GM19452 (cell line): Measurements from ENCODE around the gene DNLZ.
"Not testable (repeated sequence)": the region's sequence is repeated elsewhere in the genome, so short reads cannot be mapped to it uniquely, and the experiment has no call there.

Experiments
- ATAC-seq: cut with Tn5 transposase; IDR thresholded peaks from one replicate; pipeline ENCODE4 v1.9.1; 2021; ENCODE audit not compliant: unreplicated experiment

DNLZ gene

DNA sequence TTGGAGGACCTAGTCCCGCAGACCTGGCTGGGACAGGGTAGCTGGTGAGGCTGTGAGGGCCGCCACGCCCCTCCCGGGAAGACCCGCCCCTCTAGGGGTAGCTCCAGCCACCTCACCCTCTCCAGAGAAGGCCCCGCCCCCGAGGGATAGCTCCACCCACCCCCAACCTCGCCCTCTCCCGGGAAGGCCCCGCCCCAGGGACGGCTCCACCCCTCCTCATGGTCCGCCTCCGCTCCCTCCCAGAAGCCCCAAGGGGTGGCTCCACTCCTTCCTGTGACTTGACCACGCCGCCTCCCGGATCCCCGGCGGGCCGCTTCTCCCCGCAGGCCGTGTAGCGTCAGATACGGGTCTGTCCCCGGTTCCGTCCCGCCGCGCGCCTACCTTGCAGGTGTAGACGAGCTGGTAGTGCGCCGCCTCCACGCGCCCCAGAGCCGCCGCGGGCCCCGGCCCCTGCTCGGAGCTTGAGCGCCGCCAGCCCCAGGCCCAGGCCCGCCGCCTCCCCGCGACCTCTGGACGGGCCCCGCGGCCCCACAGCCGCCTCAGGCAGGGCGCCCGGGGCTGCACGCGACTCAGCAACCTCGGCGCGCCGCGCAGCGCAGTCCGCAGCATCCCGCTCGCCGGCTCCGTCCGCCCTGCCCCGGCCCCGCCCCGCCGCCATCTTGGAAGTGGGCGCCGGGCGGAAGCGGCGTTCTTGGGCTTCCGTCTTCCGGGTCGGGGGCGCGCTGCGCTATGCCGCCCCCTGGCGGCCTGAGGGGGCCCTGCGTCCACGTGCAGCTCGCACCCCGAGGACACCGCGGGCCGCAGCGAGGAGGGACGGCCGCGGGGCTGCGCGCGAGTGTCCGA, at the start of gene DNLZ:
DNLZ (minus strand) TSS at position 639 of the 843 bp plus-strand sequence; CDS start at position 609, 30 bp downstream.
- peak; percentile 72 for ATAC-seq

DNA sequence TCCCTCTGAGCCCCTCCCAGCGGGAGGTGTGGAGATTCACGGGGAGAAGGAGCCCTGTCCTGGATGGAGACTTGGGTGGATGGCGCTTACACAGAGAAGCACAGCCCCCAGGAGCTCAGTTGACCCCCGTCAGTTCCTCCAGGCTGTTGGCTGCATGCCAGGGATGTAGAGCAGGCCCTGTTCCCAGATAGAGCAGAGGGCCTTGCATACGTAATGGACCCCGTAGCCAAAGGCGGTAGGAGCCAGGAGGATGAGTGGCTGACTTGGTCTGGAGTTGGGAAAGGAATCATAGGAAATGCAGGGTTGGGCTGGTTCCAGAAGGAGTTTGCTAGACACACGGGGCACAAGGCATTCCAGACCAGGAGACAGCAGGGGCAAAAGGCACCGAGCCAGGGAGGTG, 49.4 kb upstream of the DNLZ start:
- ATAC-seq, result no peak

DNA sequence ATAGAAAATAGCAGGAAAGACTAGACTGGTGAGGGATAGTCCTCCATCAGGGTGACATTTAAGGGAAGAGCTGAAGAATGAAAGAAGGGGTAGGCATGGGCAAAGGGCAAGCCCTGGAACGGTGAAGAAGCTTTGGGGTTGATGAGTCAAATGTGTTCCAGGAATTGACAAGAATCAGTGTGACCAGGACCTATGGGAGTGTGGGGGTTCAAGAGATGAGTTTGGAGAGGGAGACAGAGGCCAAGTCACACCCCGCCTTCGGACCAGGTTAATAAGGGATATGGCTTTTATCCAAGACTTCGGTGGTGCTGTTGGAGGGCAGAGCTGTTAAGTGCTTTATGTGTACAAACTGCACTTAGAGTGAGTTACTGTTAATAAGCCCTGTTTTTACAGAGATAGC, 47.8 kb upstream of the DNLZ start:
- ATAC-seq, result no peak

DNA sequence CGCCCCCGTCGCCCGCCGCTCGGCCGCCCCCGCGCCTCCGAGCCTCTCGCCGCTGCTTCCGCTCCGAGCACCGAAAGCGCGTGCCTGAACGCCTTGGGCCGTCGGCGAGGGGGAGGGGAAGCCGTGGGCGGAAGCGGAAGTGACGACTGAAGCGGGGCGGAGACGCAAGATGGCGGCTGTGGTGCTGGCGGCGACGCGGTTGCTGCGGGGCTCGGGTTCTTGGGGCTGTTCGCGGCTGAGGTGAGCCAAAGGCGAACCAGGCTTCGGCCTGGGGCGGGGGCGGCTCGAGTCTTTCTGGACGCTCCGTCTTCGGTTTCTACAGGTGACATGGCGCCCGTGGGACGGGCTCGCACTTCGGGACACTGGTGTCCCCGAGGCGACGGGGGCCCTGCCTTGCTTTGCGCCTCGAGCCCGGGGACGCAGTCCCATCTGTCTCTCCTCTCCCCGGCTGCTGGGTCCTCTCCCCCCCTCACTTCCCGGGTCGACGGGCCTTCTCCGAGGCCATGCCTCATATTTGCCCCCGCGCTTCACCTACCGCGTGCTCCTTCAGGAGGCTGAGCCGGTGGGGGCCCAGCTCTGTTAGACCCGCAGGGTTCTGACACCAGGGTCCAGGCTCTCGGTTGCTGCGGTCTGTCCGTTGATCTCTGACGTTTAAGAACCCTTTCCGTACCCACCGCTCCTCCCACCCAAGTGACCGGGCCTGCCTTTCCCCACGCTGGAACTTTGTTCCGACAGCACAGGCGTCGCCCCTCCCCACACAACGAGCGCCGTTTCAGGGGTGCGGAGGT, 47.1 kb upstream of the DNLZ start, which contains the start of the genes ENTR1 and PMPCA:
ENTR1 (minus strand) TSS at position 115 of the 788 bp plus-strand sequence. CDS start 217 bp downstream, outside the sequence.
PMPCA (plus strand) TSS at position 159 of the 788 bp plus-strand sequence; CDS start at position 170, 11 bp downstream.
- peak; percentile 82 for ATAC-seq

DNA sequence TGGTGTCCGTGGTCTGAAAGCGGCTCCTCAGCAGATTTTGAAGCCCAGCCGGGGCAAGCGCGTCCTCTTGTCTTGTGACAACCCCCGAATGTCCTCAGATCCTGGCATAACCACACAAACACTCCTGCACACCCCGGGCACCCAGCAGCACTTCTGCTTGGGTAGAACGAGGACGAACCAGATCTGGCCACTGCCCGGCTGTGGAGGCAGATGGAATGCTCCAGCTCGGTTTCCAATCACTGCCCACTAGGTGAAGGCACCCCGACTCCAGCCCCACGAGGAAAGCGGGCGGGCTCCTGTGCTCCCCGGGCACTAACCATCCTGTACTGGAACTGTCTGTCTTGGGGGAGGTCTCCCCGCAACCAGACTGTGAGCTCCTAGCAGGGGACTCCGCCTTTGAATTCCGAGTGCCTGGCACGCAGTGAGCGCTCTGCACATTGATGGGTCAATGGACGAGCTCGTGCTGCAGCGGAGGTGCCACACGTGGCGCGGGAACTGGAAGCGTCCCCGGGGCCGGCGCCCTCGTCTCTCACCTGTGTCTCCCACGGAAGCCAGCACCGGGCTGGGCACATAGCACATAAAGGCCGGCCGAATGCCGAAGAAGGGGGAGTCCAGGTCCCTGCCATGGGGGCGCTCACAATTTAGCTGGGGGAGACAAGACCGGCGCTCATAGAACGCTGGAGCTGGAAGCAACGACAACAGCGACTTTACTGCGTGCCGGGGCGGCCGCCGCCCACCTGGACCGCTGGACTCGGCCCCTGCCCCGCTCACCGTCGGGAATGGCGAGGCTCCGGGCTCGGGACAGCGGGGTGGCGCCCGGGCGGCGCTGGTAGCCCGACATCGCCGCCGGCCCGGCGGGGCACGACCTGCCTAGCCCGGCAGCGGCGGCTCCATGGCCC, 46.3 kb upstream of the DNLZ start:
- ATAC-seq, result peak; percentile 17

DNA sequence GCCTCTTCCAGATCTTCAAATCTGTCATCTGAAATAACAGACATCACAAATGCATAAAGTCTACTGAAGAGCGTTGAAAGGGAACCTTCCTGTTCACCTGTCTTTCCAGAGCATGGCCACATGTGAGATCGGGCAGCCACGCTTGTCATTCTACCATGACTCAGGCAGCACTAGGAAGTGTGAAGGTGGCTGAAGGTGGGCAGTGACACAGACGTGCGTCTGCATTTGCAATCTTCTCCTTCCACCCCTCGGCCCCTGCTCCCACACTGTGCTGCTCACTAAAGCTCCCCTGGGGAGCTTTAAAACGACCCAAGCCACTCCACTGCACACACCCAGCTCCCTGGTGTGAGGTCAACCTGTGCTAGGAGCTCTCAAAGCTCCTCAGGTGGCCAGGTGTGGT, 44.4 kb upstream of the DNLZ start:
- ATAC-seq, result no peak

DNA sequence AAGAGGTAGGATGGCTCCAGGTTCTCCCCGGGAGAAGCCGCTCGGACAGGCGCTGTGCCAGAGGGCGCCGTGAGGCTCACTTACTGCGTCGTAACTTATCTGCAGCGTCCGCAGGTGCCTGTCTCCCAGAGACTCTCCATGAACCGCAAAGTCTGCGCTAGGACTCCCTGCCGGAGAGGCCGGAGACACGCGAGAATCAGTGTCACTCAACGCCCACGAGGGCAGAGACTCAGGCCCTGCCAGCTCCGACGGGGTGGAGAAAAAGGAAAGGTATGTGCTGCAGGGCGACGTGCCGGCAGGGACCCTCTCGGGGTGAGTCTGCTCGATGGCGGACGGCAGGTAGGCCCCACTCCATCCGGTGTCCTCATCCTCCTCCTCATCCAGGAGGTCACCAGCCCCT, 43.5 kb upstream of the DNLZ start:
- ATAC-seq, result not testable (repeated sequence)

DNA sequence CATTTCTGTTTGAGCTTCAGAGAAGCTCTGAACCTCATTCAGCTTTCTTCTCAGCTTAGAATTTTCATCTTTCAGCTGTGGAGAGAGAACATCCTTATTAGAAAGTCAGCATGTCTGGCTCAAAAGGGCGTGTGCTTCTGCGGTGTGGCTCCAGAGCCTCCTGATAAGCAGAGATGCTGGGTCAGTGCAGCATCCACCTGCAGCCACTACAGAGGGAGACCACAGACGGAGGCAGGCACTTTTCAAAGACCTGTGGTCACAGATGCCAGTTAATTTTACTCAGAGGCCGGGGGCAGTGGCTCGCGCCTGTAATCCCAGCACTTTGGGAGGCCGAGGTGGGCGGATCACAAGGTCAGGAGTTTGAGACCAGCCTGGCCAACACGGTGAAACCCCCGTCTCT, 42.4 kb upstream of the DNLZ start:
- ATAC-seq, result not testable (repeated sequence)

DNA sequence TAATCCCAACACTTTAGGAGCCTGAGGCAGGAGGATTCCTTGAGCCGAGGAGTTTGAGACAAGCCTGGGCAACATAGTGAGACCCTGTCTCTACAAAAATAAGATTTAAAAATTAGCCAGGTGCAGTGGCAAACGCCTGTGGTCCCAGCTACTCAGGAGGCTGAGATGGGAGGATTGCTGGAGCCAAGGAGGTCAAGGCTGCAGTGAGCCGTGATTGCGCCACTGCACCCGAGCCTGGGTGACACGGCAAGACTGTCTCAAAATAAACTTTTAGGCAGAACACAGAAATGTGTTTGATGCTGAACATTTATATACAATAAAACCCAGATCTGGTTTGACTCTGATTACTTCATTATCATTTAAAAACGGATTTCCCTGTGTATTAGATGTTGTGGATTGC, 41.9 kb upstream of the DNLZ start:
- no peak for ATAC-seq

DNA sequence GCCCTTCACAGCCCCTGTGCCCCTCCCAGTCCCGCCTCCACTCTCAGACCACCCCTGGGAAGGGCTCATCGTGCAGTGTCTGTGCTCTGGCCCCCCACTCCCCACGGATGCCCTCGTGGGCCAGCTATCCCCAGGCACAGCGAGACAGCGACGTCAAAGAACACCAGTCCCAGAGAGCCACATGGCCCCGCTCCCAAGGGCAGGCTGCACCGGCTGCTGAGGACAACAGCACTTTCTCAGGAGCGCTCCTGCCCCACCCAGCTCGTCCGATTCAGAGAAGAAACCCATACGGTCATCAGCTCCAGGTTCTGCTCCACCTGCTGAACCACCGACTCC, 41.2 kb upstream of the DNLZ start:
- no peak for ATAC-seq

DNA sequence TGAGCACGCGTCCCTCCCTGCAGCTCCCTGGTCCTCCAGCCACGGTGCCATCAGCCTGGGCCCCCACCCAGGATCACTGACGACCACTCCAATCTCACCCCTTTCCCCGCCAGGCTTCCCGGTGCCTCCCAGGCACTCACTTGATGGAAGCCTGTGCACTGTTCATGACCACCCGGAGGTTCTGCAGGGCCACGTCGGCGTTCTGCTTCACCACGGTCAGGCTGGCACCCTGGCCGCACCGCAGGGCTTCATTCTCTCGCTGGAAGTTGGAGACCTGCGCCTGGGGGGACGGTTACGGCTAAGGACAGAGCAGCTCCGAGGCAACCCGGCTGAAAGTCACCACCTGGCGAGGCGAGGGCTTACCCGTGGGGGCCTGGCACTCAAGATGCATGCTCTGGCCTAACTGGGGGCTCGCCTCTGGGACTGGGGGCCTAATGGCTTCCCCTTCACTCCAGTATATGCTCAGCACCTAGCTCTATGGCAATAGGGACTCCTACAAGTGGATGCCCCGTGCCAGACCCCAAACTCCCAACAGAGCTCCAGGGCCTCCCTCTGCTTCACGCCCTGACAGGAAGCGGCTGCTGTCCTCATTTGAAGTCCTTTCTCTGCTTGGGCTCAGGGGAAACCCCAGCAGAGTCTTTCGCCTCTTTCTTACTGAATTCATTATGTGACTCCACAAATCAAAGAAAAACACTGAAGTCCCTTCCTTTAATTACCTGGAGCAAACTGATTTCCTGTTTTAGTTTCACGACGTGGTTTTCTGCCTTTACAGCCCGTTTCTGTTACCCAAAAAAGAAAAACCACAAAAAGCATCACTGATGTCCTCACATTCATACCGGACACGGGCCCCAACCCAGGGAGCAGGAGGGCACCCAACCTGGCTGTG, 40.6 kb upstream of the DNLZ start:
- no peak for ATAC-seq

DNA sequence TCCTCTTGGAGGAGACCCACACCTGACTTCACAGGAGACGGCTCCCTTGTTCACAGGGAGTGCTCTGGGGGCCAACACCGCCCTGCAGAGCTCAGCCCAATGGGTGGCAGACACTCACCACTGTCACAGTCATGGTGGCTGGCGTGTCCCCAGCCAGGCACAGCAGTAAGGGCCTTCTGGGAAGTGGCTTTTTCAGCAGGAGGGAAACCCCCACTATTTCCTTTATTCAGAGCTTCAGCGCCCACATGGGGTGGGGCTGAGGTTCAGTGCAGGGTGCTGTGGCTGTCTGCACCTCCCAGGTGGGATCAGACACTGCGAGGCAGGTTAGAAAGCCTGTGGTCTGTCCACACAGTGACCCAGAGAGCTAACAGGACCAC, 40.0 kb upstream of the DNLZ start:
- ATAC-seq, result peak; percentile 41

DNA sequence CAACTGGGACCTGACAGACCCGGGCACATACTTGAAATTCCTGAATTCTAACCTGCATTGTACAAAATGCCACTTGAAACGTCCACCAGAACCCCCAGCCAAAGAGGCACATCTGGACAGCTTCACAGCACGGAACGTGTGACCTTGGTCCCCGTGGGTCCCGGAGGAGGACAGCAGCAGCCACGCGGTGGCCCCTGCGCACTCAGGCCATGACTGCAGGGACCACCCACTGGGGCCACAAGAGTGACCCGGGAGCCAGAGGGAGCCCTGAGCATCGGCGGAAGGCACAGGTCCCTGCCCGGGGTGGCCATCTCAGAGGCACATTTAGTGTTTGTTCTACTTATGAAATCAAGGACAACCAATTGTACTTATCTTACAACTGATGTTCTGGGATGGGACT, 38.5 kb upstream of the DNLZ start:
- ATAC-seq, result no peak

DNA sequence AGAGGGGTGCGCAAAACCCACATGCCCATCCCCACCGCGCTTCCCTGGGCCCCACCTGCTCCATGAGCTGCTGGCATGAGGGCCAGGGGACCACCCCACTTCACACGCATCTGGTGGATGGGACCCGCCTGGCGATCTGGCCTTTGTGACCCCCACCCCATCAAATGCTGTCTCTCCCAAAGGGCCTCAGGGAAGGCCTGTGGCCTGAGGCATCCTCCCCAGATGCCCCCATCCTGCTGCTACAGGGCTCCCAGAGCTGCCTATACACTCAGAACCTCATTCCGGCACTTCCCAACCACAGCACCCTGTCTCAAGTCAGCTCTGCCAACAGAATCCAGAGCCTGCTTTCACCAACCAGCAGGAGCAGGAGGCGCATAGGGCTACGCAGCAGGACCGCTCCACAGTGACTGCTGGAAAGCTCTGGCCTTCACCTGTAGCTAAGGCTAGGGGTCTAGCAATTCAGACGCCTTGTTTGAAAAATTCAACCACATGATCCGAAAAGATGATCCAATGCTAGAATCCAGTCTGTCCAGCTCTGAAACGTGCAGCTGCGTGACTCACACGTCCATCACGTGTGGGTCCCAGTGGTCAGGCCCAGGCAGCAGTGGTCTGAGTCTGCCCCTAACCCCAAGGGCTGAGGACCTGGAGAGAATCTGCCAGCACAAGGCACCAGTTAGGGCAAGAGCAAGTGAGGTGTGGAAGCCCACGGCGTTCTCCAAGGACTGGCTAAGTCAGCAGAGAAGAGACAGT, 37.8 kb upstream of the DNLZ start:
- no peak for ATAC-seq

DNA sequence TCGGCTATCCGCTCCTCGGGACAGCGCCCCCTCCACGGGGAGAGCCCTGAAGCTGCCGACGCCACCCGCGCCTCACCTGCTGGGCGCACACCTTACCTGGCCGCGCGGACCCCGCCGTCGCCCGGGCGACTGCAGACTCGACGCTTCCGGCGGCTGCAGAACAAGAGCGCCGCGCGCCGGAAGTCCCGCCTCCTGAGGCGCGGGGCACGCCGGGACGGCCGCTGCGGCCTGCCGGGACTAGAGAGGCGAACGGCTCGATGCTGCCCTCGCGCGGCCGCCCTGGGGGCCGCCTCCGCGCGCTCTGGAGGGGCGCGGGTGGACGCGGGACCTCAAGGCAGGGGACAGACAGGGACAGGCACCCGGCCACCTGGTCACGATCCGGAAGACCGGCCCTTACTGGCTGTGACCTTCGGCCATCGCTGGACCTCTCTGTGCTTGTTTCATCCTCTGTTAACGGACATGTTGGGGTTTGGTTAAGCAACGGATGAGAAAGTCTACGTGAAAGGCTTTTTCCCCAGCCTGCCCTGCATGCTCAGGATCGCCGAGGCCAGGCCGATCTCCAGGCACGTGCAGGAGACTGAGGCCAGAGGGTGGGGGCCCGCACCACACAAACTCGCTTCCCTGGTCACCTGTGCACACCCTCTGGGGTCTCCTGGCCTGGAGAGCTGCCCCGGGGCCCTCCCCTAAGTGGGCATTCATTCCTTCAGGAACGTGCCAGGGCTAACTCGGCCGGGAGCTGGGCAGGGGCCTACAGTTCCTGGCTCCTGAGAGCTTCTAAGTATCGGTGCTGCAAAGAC, 36.7 kb upstream of the DNLZ start, which contains the start of gene SNAPC4:
SNAPC4 (minus strand) TSS at position 133 of the 797 bp plus-strand sequence. CDS start 1,742 bp downstream, outside the sequence.
- peak; percentile 68 for ATAC-seq

DNA sequence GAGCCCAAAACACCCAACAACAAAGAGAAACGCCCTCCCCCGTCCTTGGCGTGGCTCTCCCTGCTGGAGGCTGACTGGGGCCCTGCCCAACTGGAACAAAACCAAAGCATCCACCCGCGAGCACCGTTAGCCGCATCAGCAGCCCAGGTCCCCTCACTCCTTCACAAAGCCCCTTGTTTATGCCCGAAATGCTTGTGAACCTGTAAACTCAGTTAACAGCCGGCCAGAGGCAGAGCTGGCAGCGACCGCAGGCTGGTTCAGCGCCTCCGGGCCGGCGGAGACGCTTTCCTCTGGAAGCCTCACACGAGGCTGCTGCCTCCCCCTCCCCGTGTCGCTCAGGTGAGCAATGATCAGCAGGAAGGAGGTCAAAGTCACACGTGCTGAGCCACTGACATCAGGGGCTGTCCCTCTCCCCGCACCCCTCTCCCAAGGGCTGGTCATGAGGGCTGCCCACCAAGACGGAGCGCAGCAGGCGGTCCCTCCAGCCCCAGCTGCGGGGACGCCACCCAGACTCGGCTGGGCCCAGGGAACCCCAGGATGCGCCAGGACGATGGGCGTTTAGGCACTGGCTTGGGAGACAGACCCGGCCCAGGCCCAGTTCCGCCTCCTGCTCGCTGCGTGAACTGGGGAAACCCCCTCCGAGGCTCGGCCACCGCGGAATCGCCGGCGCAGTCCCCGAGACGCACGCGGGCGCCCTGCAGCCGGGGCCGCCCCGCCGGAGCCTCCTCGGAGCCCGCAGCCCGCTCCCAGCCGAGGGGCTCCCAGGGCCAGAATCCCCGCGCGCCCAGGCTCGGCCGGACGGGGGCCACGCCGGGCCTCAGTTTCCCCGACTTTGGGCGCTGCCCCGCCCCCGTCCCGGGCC, 35.9 kb upstream of the DNLZ start:
- ATAC-seq, result no peak

DNA sequence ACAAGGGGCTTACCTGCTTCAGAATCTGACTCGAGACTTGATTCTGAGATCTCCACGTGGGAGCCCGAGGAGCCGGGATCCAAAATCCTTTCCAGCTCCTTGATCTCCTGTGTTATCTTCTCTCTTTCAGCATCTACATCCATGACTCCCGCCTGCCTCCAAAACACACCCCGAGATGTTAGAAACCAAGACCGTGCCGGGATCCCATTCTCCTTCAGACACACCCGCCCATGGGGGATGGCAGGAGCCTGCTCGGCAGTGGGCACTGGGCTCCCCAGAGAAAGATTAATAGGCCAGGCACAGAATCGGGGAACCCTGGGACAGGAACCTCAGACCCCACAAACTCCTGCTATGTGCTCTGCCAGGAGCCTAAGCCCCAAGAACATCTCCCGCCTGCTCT, 34.7 kb upstream of the DNLZ start:
- ATAC-seq, result no peak
